ENCODE measurements around the gene OR7D2.
A peak's percentile ranks its signal among the peaks of the same experiment; 100 is the strongest.
"Not testable (repeated sequence)": the region's sequence is repeated elsewhere in the genome, so short reads cannot be mapped to it uniquely, and the experiment has no call there.

Gene OR7D2

GRCh38 chr19:9187191-9187590 lies 8.4 kb downstream of the OR7D2 start:
- no peaks in the 10 kb centered on the region for H3K4me1 ChIP-seq (ENCODE audit: insufficient read depth, poor library complexity, severe bottlenecking)

DNA sequence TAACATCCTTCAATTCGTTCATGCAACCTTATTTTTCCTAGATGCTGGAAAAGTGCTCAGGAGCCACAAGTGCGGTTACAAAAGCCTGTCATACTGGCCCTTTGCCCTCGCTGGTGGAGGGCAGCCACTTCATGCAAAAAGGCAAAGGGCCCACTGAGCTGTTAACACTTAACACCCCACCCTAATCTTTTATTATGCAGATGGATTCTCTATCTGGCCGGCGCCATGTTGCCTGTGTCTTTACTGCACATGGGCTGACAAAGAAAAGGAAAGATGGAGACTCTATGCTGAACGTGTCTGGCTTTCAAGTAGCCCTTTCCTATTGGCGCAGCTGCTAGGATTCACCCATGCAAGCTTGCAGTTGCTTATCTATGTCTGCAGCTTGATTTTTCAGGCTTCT lies 10.8 kb downstream of the OR7D2 start:
- no peaks in the 10 kb centered on the region for H3K27me3 ChIP-seq (ENCODE audit: insufficient read depth, poor library complexity, severe bottlenecking)

More at GRCh38 chr19:9187191-9187590, 8.4 kb downstream of the OR7D2 start:
- Histone ChIP-seq H3K27me3 (ENCODE audit: insufficient read depth, poor library complexity, severe bottlenecking) (no peaks in the 10 kb centered on the region), H3K4me3 (ENCODE audit: severe bottlenecking) (no peak overlapping the region), H3K36me3 (ENCODE audit: low read depth) (no peaks in the 10 kb centered on the region), H3K9me3 (ENCODE audit: severe bottlenecking) (no peaks in the 10 kb centered on the region), H3K27ac (ENCODE audit: poor library complexity, severe bottlenecking) (no peak overlapping the region)
- no peak for ATAC-seq (ENCODE audit: low read depth)
- no peak for TF ChIP-seq CTCF (IDR thresholded peaks at IDR 0.05; ENCODE audit: poor library complexity, severe bottlenecking)
- no peak for DNase-seq (ENCODE audit: low spot score)

GRCh38 chr19:9198044-9198443 lies 19.3 kb downstream of the OR7D2 start:
- ATAC-seq (ENCODE audit: low read depth); H3K4me3 ChIP-seq (ENCODE audit: severe bottlenecking); H3K4me1 ChIP-seq (ENCODE audit: insufficient read depth, poor library complexity, severe bottlenecking); H3K27me3 ChIP-seq (ENCODE audit: insufficient read depth, poor library complexity, severe bottlenecking); H3K36me3 ChIP-seq (ENCODE audit: low read depth); H3K9me3 ChIP-seq (ENCODE audit: severe bottlenecking); DNase-seq (ENCODE audit: low spot score); H3K27ac ChIP-seq (ENCODE audit: poor library complexity, severe bottlenecking): not testable (repeated sequence)

More for the DNA sequence above, 10.8 kb downstream of the OR7D2 start:
- H3K9me3 ChIP-seq (ENCODE audit: severe bottlenecking): no peaks in the 10 kb centered on the region
- no peak for TF ChIP-seq CTCF (IDR thresholded peaks at IDR 0.05; ENCODE audit: poor library complexity, severe bottlenecking)
- ATAC-seq (ENCODE audit: low read depth): no peak
- no peaks in the 10 kb centered on the region for H3K4me1 ChIP-seq (ENCODE audit: insufficient read depth, poor library complexity, severe bottlenecking)
- no peak overlapping the region for H3K27ac ChIP-seq (ENCODE audit: poor library complexity, severe bottlenecking)
- H3K36me3 ChIP-seq (ENCODE audit: low read depth): no peaks in the 10 kb centered on the region
- no peak for DNase-seq (ENCODE audit: low spot score)
- H3K4me3 ChIP-seq (ENCODE audit: severe bottlenecking): no peak overlapping the region

DNA sequence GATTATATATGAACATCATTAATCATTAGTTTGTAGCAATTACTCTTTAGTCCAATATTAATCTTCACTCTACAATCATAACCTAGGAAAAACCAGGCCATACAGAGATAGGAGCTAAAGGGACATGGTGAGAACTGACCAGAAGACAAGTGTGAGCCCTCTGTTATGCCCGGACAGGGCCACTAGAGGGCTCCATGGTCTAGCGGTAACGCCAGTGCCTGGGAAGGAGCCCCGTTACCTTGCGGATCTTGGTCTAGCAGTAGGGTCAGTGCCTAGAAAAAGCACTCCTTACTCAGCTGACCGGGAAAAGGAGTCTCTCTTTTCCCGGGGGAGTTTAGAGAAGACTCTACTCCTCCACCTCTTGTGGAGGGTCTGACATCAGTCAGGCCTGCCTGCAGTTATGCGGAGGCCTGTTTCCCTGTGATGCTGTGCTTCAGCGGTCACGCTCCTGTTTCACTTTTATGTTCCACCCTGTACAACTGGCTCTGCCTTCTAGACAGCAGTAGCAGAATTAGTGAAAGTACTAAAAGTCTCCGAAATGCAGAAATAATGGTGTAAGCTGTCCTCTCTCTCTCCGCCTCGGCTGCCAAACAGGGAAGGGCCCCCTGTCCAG lies 26.8 kb downstream of the OR7D2 start:
- H3K9me3 ChIP-seq (ENCODE audit: severe bottlenecking): no peaks in the 10 kb centered on the region
- ATAC-seq (ENCODE audit: low read depth) (peak; percentile 61; the same call in 2 of the 3 replicates), DNase-seq (ENCODE audit: low spot score) (no peak)
- H3K27me3 ChIP-seq (ENCODE audit: insufficient read depth, poor library complexity, severe bottlenecking): peaks cover 3% of the 10 kb centered on the region
- TF ChIP-seq CTCF (IDR thresholded peaks at IDR 0.05; ENCODE audit: poor library complexity, severe bottlenecking): peak; percentile 86
- no peaks in the 10 kb centered on the region for H3K4me1 ChIP-seq (ENCODE audit: insufficient read depth, poor library complexity, severe bottlenecking)
- no peak overlapping the region for H3K27ac ChIP-seq (ENCODE audit: poor library complexity, severe bottlenecking)
- peak overlapping the region; percentile 8 for H3K4me3 ChIP-seq (ENCODE audit: severe bottlenecking)
- no peaks in the 10 kb centered on the region for H3K36me3 ChIP-seq (ENCODE audit: low read depth)

DNA sequence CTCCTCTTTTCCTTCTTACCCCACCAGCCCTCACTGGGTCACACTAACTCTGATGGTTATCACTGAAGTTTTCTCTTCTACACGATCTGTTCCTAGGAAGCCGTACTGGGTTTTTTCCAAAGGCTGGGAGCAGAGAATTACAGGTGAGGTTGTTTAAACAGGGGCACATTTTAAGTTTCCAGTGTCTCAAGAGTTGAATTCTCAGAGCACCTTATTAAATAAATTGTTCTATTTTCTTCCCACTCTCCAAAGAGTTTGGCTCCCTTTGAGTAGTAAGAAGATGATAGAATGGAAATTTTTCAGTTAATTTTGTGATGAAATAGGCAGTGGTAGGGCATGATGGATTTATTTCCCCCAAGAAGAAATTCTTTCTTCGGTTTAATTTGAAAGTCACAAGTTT lies 40.7 kb downstream of the OR7D2 start, which contains the start of gene OR7D4:
TSS of gene OR7D4 (minus strand) at position 101 of the 400 bp plus-strand sequence. CDS start 4,752 bp downstream, outside the sequence.
- Histone ChIP-seq H3K36me3 (ENCODE audit: low read depth) (no peaks in the 10 kb centered on the region), H3K27me3 (ENCODE audit: insufficient read depth, poor library complexity, severe bottlenecking) (no peaks in the 10 kb centered on the region), H3K4me3 (ENCODE audit: severe bottlenecking) (no peak within 1 kb of the TSS)

More for the DNA sequence above, 40.7 kb downstream of the OR7D2 start, which contains the start of gene OR7D4:
- no peaks in the 10 kb centered on the region for H3K4me1 ChIP-seq (ENCODE audit: insufficient read depth, poor library complexity, severe bottlenecking)
- no peak for ATAC-seq (ENCODE audit: low read depth)
- H3K27ac ChIP-seq (ENCODE audit: poor library complexity, severe bottlenecking): no peak within 1 kb of the TSS
- DNase-seq (ENCODE audit: low spot score): no peak
- TF ChIP-seq CTCF (IDR thresholded peaks at IDR 0.05; ENCODE audit: poor library complexity, severe bottlenecking): no peak
- H3K9me3 ChIP-seq (ENCODE audit: severe bottlenecking): no peaks in the 10 kb centered on the region
